Adrenal gland (tissue), 12 donors: ENCODE measurements around the gene KIAA2012. TPM values are rescaled to one million over a fixed set of nuclear protein-coding genes. Genes with fewer than 3 reads are reported as not detected.

Experiments used
- DNase-seq, 7 donors: peaks; one replicate each; pipeline ENCODE4 v3.0.0-alpha.2; 2019 to 2020
- H3K27ac ChIP-seq, 5 donors: fragments of 200-600 bp; sonication (generic) in 4 of 5; 1 replicate in 3 of 5; 2 replicates in 2 of 5; pipeline versions ENCODE4 v1.5.1 to v1.8.0; 2016 to 2020; ENCODE audit warnings: mild to moderate bottlenecking in 1 of 5
- H3K27me3 ChIP-seq: fragments of 200-600 bp; 2 replicates; pipeline ENCODE4 v1.8.0; 2021
- H3K36me3 ChIP-seq, 2 donors: fragments of 200-600 bp; replicated peaks in 1 of 2; 1 replicate in 1 of 2; 2 replicates in 1 of 2; pipeline versions ENCODE4 v1.5.1 to v1.8.0; 2018 to 2022
- H3K4me1 ChIP-seq, 2 donors: fragments of 200-600 bp; replicated peaks in 1 of 2; 1 replicate in 1 of 2; 2 replicates in 1 of 2; pipeline versions ENCODE4 v1.5.1 to v1.8.0; 2018 to 2021
- H3K4me3 ChIP-seq, 4 donors: fragments of 200-600 bp; sonication (generic) in 3 of 4; one replicate each; pipeline ENCODE4 v1.5.1; 2016 to 2018
- H3K9me3 ChIP-seq, 3 donors: fragments of 200-600 bp; sonication (generic) in 1 of 3; replicated peaks in 1 of 3; 1 replicate in 2 of 3; 2 replicates in 1 of 3; pipeline versions ENCODE4 v1.5.1 to v1.8.0; 2016 to 2021
- POLR2A ChIP-seq, 2 donors: fragments of 450-650 bp; IDR thresholded peaks; one replicate each; pipeline ENCODE4 v1.6.1; 2017; ENCODE audit warnings: antibody characterized with exemption in 2 of 2, mild to moderate bottlenecking in 2 of 2, moderate library complexity in 1 of 2
- WGBS, 4 donors: extraction: QIAGEN DNeasy Blood & Tissue Kit in 2 of 4; methylation state at CpG; one replicate each; pipeline versions ENCODE4 v1.1.5 to v1.1.7; 2013 to 2017; 5-methylcytosine and 5-hydroxymethylcytosine counted together
- intact Hi-C, 2 donors: fragments of 100-400 bp; cut with DNase I; formaldehyde crosslinking; loops; one replicate each; pipeline versions ENCODE4 v1.14.1 to v1.15.0; 2022 to 2023
- polyA plus RNA-seq, 3 donors: library from polyadenylated mRNA; stranded (reverse); fragments of 200-250 nt in 2 of 3; fragments of 350-450 nt in 1 of 3; fragmentation: Illumina TruSeq in 1 of 3; extraction: RNeasy Lipid Tissue Mini Kit (QIAGEN cat#74804) in 1 of 3; gene quantifications; one replicate each; pipeline ENCODE4 v1.2.3, GENCODE V29; 2013 to 2014
- total RNA-seq, 9 donors: library from RNA; depleted of rRNA in 4 of 9; stranded (reverse); fragments of >200 nt in 4 of 9; fragments of 120-200 nt in 1 of 9; fragmentation: NEBNext Ultra II Directional in 1 of 9; extraction: Animal tissue kit (Norgen Biotek cat#: 25700) in 1 of 9; gene quantifications; one replicate each; pipeline versions ENCODE4 v1.1.0 to v1.2.4, GENCODE V29; 2013 to 2023
- TF ChIP-seq, protein P1 (sequence below), 6 experiments: fragments of 450-650 bp in 4 of 6; fragments of 200-600 bp in 2 of 6; sonication (generic) in 1 of 6; IDR thresholded peaks; 1 replicate in 5 of 6; 2 replicates in 1 of 6; pipeline versions ENCODE4 v1.5.1 to v1.8.0; 2016 to 2021; ENCODE audit warnings: antibody characterized with exemption in 6 of 6, mild to moderate bottlenecking in 2 of 6, moderate library complexity in 1 of 6
- donor health status: healthy with polysubstance abuse.
- donor health status: Bipolar disorder and iron deficiency.
- donor health status: DM: yes; HTN: yes; CAD: no.
- donor health status: DM: no; HTN: no; CAD: no.
- donor health status: DM: no; HTN: no; CAD: no.
- donor health status: DM: yes; HTN: yes; CAD: no.

The KIAA2012 gene
- total and polyA plus RNA-seq, 12 donors, result 0.09 to 0.16 (median 0.11) TPM; not detected in 9

DNA sequence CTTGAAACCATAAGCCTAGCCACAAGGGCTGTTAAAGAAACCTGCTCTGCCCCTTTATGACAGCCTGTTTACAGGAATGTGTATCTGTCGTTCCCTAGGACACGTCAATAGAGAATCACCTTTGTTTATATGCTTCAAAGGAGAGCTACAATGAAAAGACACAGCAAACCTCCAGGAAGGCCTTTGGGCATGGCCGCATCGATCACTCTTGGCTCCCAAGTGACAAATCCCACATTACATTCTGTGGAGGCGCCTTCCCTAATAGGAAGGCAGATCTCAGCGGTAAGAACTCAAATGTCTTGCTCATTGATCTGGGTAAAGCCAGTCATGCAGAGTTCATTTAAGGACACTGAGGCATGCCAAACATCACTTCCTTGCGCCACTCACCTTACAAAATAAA, 26.5 kb downstream of the KIAA2012 start:
- Histone ChIP-seq H3K4me3 (no peak overlapping the region), H3K4me1 (no peaks in the 10 kb centered on the region), H3K36me3 (no peaks in the 10 kb centered on the region), H3K27me3 (no peaks in the 10 kb centered on the region), H3K9me3 (no peaks in the 10 kb centered on the region), H3K27ac (no peak overlapping the region)
- WGBS, 4 donors, result 76 to 87% (median 81%) methylated on average over 7 of the region's 7 CpGs
- TF ChIP-seq, protein P1, sequence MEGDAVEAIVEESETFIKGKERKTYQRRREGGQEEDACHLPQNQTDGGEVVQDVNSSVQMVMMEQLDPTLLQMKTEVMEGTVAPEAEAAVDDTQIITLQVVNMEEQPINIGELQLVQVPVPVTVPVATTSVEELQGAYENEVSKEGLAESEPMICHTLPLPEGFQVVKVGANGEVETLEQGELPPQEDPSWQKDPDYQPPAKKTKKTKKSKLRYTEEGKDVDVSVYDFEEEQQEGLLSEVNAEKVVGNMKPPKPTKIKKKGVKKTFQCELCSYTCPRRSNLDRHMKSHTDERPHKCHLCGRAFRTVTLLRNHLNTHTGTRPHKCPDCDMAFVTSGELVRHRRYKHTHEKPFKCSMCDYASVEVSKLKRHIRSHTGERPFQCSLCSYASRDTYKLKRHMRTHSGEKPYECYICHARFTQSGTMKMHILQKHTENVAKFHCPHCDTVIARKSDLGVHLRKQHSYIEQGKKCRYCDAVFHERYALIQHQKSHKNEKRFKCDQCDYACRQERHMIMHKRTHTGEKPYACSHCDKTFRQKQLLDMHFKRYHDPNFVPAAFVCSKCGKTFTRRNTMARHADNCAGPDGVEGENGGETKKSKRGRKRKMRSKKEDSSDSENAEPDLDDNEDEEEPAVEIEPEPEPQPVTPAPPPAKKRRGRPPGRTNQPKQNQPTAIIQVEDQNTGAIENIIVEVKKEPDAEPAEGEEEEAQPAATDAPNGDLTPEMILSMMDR (IDR thresholded peaks at IDR 0.05), result no peak
- TF ChIP-seq POLR2A (IDR thresholded peaks at IDR 0.05), result no peak
- intact Hi-C loops, result no loop called here
- DNase-seq, result no peak

DNA sequence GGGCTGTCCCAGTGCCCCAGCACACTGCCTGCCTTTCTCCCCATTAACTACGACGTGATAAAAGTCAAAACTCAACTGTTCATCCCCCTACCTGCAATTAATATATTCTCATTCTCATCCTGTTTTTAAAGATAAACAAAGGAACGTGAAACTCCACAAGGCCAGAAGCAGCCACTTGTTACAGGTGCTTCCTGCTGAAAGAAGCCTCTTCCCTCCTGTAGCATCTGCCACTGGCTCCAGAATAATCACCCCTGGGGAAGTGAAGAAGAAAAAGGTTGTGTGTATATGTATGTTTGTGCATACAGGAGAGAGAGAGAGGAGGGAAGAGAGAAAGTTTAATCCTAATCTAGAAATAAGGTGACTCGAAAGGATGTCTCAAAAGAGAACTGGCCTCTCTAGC, 27.1 kb downstream of the KIAA2012 start:
- DNase-seq, result no peak
- Histone ChIP-seq H3K27me3 (no peaks in the 10 kb centered on the region), H3K4me3 (no peak overlapping the region), H3K4me1 (no peaks in the 10 kb centered on the region), H3K9me3 (no peaks in the 10 kb centered on the region), H3K27ac (no peak overlapping the region), H3K36me3 (no peaks in the 10 kb centered on the region)
- TF ChIP-seq POLR2A (IDR thresholded peaks at IDR 0.05), result no peak
- TF ChIP-seq, protein P1 (IDR thresholded peaks at IDR 0.05), result no peak
- 68 to 80% (median 76%) methylated on average over 4 of the region's 4 CpGs for WGBS, 4 donors
- intact Hi-C loops, result no loop called here

DNA sequence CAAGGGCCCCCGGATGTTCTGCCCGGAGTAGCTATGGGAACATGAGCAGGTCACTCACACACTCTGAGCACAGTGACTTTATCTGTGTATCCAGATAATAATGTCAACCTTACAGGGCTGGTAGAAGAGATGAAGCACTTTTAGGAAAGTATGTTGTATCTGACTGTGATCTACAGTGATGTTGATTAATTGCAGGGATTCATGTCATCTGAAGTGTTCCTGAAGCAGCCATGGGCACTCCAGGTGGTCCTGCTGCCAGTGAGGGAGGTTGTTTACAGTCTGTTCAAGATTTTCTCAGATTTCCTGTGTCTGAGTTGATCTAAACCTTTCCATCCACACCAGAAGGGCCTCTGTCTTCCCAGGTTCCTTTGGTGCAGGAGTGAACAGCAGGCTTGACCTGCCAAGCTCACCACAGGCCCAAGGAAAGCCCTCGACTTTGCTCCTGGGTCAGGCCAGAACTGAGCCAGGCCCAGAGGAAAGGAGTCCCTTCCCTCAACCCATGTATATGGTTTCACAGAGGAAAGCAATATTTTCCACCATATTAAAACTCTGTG, 28.0 kb downstream of the KIAA2012 start:
- DNase-seq, result no peak
- TF ChIP-seq, protein P1 (IDR thresholded peaks at IDR 0.05), result no peak
- no peak for TF ChIP-seq POLR2A (IDR thresholded peaks at IDR 0.05)
- no peaks in the 10 kb centered on the region for H3K27me3 ChIP-seq
- H3K36me3 ChIP-seq, result no peaks in the 10 kb centered on the region
- H3K27ac ChIP-seq, result no peak overlapping the region
- H3K9me3 ChIP-seq, result no peaks in the 10 kb centered on the region
- no peak overlapping the region for H3K4me3 ChIP-seq
- intact Hi-C loops, result no loop called here
- H3K4me1 ChIP-seq, result no peaks in the 10 kb centered on the region
- WGBS, 4 donors, result 61 to 94% (median 63%) methylated on average over 3 of the region's 3 CpGs

DNA sequence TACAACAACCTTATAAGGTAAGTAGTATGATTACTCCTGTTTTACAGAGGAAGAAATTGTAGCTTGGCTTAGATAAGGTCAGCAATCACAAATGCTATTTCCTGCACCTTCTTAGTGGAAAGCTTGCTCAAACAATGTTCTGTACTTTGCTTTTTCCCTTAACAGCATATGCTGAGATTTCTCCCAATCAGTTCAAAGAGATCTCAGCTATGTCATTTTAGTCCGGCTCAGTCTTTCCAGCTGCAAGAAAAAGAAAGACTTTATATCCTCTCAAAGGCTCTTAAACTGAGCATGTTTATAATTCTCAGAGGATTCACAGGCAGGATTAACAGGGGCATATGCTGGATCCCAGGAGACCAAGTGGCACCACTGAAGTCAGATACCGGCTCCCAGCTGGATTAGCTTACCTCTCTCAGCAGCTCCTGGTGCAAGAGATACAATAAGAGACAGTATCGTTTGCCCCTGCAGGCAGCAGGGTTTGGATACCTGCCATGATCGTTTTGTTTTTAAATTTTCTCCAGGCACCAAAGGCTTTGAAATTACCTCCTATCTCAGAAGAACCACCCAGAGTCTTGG, 29.5 kb downstream of the KIAA2012 start:
- H3K27me3 ChIP-seq, result no peaks in the 10 kb centered on the region
- 60 to 67% (median 64%) methylated on average over 3 to 4 of the region's 4 CpGs for WGBS, 4 donors
- H3K27ac ChIP-seq, result no peak overlapping the region
- no peak overlapping the region for H3K4me3 ChIP-seq
- intact Hi-C loops, result no loop called here
- H3K9me3 ChIP-seq, result no peaks in the 10 kb centered on the region
- TF ChIP-seq POLR2A (IDR thresholded peaks at IDR 0.05), result no peak
- TF ChIP-seq, protein P1 (IDR thresholded peaks at IDR 0.05), result no peak
- H3K4me1 ChIP-seq, result no peaks in the 10 kb centered on the region
- H3K36me3 ChIP-seq, result no peaks in the 10 kb centered on the region
- DNase-seq, result no peak
